Measurements from ENCODE around the gene ABCA13.

Gene ABCA13

GRCh38 chr7:48317360-48317759 lies 146.1 kb downstream of the ABCA13 start (continued):
- TF ChIP-seq PRDM10 (tag by site-specific recombination; IDR thresholded peaks at IDR 0.05) (no peak), PRDM6 (tag by site-specific recombination; IDR thresholded peaks at IDR 0.05) (no peak), ZNF707 (tag by site-specific recombination; IDR thresholded peaks at IDR 0.05) (no peak), BCL11B (tag by site-specific recombination; IDR thresholded peaks at IDR 0.05; ENCODE audit: low read depth) (no peak), ZNF830 (tag by site-specific recombination; IDR thresholded peaks at IDR 0.05; ENCODE audit: low read depth) (no peak), ZNF398 (tag by site-specific recombination; IDR thresholded peaks at IDR 0.05) (no peak)

GRCh38 chr7:48321319-48322010 lies 150.2 kb downstream of the ABCA13 start:
- CTCF ChIA-PET = interaction anchor here (2.3 kb wide), 1 partner anchor 22 kb away, joined by 6 read pairs; no protein-coding TSS in a partner anchor

GRCh38 chr7:48337012-48337621 lies 165.9 kb downstream of the ABCA13 start:
- no peak overlapping the region for H3K27ac ChIP-seq (ENCODE audit: extremely low read depth, low read depth, low read length)
- POLR2A ChIA-PET = no interaction called here
- H3K4me3 ChIP-seq (ENCODE audit: low read depth, low read length) = no peak overlapping the region
- H3K4me1 ChIP-seq (ENCODE audit: control insufficient read depth, insufficient read depth, low read length) = no peaks in the 10 kb centered on the region
- H3K36me3 ChIP-seq (ENCODE audit: control insufficient read depth in 2 of 2, insufficient read depth in 1 of 2, low read length in 2 of 2) = no peaks in the 10 kb centered on the region
- H3K9me3 ChIP-seq (ENCODE audit: control insufficient read depth, insufficient read depth, low read depth, low read length) = no peaks in the 10 kb centered on the region
- TF ChIP-seq ZNF23 (tag by site-specific recombination; IDR thresholded peaks at IDR 0.05; ENCODE audit: borderline replicate concordance) = no peak
- TF ChIP-seq ZSCAN5A (tag by site-specific recombination; IDR thresholded peaks at IDR 0.05) = no peak
- CTCF ChIA-PET = interaction anchor here (0.5 to 2.1 kb wide), 11 partner anchors 8 to 538 kb away, joined by 3 to 6 read pairs (median 4); no protein-coding TSS in a partner anchor

More at GRCh38 chr7:48321319-48322010, 150.2 kb downstream of the ABCA13 start:
- TF ChIP-seq ZNF433 (tag by site-specific recombination; IDR thresholded peaks at IDR 0.05; ENCODE audit: low read depth) = no peak
- TF ChIP-seq SP2 (tag by site-specific recombination; IDR thresholded peaks at IDR 0.05) = no peak
- H3K4me1 ChIP-seq (ENCODE audit: control insufficient read depth, insufficient read depth, low read length) = no peaks in the 10 kb centered on the region
- H3K9me3 ChIP-seq (ENCODE audit: control insufficient read depth, insufficient read depth, low read depth, low read length) = no peaks in the 10 kb centered on the region
- no peak overlapping the region for H3K4me3 ChIP-seq (ENCODE audit: low read depth, low read length)
- POLR2A ChIA-PET = no interaction called here
- H3K36me3 ChIP-seq (ENCODE audit: control insufficient read depth in 2 of 2, insufficient read depth in 1 of 2, low read length in 2 of 2) = no peaks in the 10 kb centered on the region
- no peak overlapping the region for H3K27ac ChIP-seq (ENCODE audit: extremely low read depth, low read depth, low read length)
